LNCAP (cell line): ENCODE data around the gene FREM2.

Experiments used
- TF ChIP-seq, protein P1 (sequence below): fragments of 450-650 bp; IDR thresholded peaks from 2 replicates; pipeline ENCODE4 v1.5.1; 2017; ENCODE audit warnings: mild to moderate bottlenecking

The FREM2 gene

GRCh38 chr13:38868399-38868798 lies 181.5 kb downstream of the FREM2 start:
- TF ChIP-seq, protein P1, sequence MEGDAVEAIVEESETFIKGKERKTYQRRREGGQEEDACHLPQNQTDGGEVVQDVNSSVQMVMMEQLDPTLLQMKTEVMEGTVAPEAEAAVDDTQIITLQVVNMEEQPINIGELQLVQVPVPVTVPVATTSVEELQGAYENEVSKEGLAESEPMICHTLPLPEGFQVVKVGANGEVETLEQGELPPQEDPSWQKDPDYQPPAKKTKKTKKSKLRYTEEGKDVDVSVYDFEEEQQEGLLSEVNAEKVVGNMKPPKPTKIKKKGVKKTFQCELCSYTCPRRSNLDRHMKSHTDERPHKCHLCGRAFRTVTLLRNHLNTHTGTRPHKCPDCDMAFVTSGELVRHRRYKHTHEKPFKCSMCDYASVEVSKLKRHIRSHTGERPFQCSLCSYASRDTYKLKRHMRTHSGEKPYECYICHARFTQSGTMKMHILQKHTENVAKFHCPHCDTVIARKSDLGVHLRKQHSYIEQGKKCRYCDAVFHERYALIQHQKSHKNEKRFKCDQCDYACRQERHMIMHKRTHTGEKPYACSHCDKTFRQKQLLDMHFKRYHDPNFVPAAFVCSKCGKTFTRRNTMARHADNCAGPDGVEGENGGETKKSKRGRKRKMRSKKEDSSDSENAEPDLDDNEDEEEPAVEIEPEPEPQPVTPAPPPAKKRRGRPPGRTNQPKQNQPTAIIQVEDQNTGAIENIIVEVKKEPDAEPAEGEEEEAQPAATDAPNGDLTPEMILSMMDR, result no peak

DNA sequence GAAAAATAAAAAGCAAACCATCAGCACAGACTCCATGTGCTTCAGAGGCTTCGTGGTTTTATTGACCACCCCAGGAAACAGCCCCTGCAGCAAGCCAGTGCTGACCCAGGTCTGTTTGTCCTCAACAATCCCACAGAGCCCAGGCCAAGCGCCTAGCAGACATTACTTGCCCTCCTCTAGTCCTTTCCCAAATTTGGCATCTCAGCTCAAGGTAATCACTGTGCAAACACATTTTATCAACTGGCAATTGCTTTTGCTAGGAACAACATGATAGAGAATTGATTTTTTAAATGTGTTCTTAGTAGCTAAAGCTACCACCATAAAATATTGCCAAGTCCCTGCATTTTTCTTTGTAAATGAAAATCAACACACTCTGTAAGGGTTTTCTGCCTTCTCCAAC lies 182.0 kb downstream of the FREM2 start:
- TF ChIP-seq, protein P1, result no peak

GRCh38 chr13:38871275-38871674 lies 184.4 kb downstream of the FREM2 start:
- TF ChIP-seq, protein P1, result no peak

DNA sequence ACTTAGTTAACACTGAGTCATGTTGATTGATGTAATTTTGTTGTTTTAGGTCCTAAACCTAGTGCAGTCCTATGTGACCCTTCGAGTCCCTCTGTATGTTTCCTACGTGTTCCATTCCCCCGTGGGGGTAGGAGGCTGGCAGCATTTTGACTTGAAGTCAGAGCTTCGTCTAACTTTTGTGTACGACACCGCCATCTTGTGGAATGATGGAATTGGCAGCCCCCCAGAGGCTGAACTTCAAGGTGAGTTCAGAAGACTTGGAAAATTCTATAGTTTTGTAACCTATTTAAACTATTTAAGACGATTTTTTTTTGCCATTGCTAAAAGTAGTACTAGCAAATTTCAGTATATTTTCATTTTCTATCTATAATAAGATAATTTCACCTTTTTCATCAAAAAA lies 185.8 kb downstream of the FREM2 start:
- TF ChIP-seq, protein P1, result peak; percentile 50

DNA sequence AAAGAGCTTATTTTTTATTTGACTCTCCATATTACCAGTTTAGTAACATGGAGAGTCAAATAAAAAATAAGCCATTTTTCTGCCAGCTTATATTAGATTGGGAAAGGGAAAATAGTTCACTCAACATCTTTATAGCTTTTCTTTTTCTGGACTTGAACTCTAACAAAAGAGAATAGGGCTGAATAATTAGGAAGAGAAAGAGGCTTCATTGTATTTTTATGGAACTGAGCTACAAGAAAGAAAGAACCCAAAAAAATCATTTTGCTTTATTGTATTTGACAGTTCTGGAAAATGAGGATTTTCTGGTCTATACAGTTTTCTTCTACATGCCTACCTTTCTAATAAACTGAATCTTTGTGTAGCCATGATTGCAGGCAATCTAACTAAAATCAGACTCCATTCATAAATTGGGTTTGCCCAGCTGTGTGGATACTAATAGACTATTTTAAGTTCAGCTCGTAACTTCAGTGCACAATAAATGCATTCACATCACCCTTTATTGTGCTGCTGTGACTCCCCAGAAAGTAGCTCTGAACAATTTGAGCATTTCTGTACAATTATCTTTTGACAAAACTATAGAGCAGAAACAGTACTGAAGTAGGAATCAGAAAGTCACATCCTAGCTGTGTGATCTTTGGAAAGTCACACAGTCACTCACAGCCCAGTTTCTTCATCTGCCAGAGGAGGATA lies 188.5 kb downstream of the FREM2 start:
- TF ChIP-seq, protein P1, result no peak

DNA sequence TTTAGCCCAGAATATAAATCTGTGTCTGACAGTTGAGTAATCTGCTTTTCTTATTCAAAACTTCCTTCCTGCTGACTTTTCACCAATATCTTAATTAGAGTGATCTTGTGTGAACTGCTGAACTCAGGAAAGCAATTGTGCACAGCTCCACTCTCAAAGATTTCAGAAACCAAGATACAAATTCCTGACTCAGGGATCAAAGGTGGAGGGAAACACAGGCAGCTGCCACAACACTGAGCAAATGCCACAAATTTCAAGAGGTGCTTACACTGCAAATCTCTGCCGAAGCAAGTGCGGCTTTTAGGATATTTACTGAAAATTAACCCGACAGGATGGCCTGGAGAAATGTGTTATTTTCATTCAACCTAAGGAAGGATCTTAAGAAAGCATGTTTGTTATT lies 192.4 kb downstream of the FREM2 start:
- TF ChIP-seq, protein P1, result no peak

DNA sequence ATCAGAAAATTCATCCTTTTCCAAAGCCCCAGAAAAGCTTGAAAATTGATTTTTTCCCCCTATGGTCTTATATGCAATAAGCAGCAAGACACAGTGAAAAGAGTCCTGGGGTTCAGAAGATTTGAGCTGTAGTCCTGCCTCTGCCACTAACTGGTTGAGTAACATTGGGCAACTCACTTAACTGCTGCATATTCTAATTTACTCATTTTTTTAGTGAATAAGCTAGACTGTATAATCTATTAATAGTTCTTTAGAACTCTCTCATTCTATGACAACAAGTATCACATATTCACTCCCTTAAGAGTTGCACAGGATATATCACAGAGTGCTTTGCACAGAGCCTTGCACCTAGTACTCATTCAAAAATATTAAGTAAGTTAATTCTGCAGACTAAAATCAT lies 192.9 kb downstream of the FREM2 start:
- TF ChIP-seq, protein P1, result no peak

GRCh38 chr13:38880397-38880796 lies 193.5 kb downstream of the FREM2 start:
- TF ChIP-seq, protein P1, result no peak
